HG02610 (cell line): ENCODE data around the gene SENP6.
"Not testable (repeated sequence)": the region's sequence is repeated elsewhere in the genome, so short reads cannot be mapped to it uniquely, and the experiment has no call there.

ENCODE experiments used
- ATAC-seq: cut with Tn5 transposase; IDR thresholded peaks from one replicate; pipeline ENCODE4 v1.9.1; 2021; ENCODE audit warnings: mild to moderate bottlenecking, moderate library complexity; ENCODE audit not compliant: unreplicated experiment

The SENP6 gene

GRCh38 chr6:75601304-75602245 lies at the start of gene SENP6:
TSS of gene SENP6 (plus strand) at chr6:75601880. CDS start at chr6:75602525, 645 bp downstream.
- ATAC-seq: peak; percentile 72

- no peak for ATAC-seq
Observed at GRCh38 chr6:75556240-75556639, 45.4 kb upstream of the SENP6 start.

GRCh38 chr6:75557068-75557467 lies 44.6 kb upstream of the SENP6 start:
- no peak for ATAC-seq

- ATAC-seq: peak; percentile 87
Observed at GRCh38 chr6:75563032-75563431, 38.6 kb upstream of the SENP6 start.

GRCh38 chr6:75566137-75566767 lies 35.4 kb upstream of the SENP6 start:
- no peak for ATAC-seq

- ATAC-seq: no peak
Observed at GRCh38 chr6:75568100-75568499, 33.6 kb upstream of the SENP6 start.

- ATAC-seq: no peak
Observed at GRCh38 chr6:75568965-75569364, 32.7 kb upstream of the SENP6 start.

GRCh38 chr6:75570671-75571070 lies 31.0 kb upstream of the SENP6 start:
- not testable (repeated sequence) for ATAC-seq

- ATAC-seq: no peak
Observed at GRCh38 chr6:75572072-75572471, 29.6 kb upstream of the SENP6 start.

GRCh38 chr6:75579951-75580350 lies 21.7 kb upstream of the SENP6 start:
- peak; percentile 98 for ATAC-seq

- no peak for ATAC-seq
Observed at GRCh38 chr6:75581231-75581630, 20.4 kb upstream of the SENP6 start.

GRCh38 chr6:75584552-75584951 lies 17.1 kb upstream of the SENP6 start:
- ATAC-seq: not testable (repeated sequence)

GRCh38 chr6:75588948-75589347 lies 12.7 kb upstream of the SENP6 start:
- no peak for ATAC-seq

GRCh38 chr6:75590370-75590769 lies 11.3 kb upstream of the SENP6 start:
- no peak for ATAC-seq

- not testable (repeated sequence) for ATAC-seq
Observed at GRCh38 chr6:75596380-75596779, 5.3 kb upstream of the SENP6 start.

- no peak for ATAC-seq
Observed at GRCh38 chr6:75600768-75601167, 912 bp upstream of the SENP6 start.

- ATAC-seq: peak; percentile 33
Observed at GRCh38 chr6:75602246-75603105, 796 bp downstream of the SENP6 start.

- ATAC-seq: no peak
Observed at GRCh38 chr6:75603106-75603420, 1.4 kb downstream of the SENP6 start.

- ATAC-seq: no peak
Observed at GRCh38 chr6:75604294-75604693, 2.6 kb downstream of the SENP6 start.

GRCh38 chr6:75605635-75606034 lies 4.0 kb downstream of the SENP6 start:
- no peak for ATAC-seq

- ATAC-seq: no peak
Observed at GRCh38 chr6:75608304-75608703, 6.6 kb downstream of the SENP6 start.
